Spleen (tissue), 7 donors: ENCODE results near the gene NFIL3.

Experiments
- POLR2AphosphoS5 ChIP-seq, 3 donors: sonication (generic); formaldehyde crosslinking; IDR thresholded peaks; one replicate each; pipeline ENCODE4 v1.5.1; 2017; ENCODE audit warnings: antibody characterized with exemption in 3 of 3
- TF ChIP-seq, protein P1 (sequence below), 11 experiments: fragments of 200-600 bp in 7 of 11; fragments of 450-650 bp in 4 of 11; sonication (generic) in 4 of 11; IDR thresholded peaks in 8 of 11; conservative IDR thresholded peaks in 3 of 11; 1 replicate in 7 of 11; 2 replicates in 4 of 11; pipeline versions ENCODE4 v1.4.0 to v1.8.0; 2016 to 2021; ENCODE audit warnings: antibody characterized with exemption in 11 of 11, inconsistent platforms in 4 of 11, mild to moderate bottlenecking in 1 of 11
- donor health status: DM: no; HTN: no; CAD: no; lungs with moderate emphysema.
- donor health status: DM: no; HTN: no; CAD: no.
- donor health status: DM: no; HTN: no; CAD: no.

- TF ChIP-seq, protein P1, sequence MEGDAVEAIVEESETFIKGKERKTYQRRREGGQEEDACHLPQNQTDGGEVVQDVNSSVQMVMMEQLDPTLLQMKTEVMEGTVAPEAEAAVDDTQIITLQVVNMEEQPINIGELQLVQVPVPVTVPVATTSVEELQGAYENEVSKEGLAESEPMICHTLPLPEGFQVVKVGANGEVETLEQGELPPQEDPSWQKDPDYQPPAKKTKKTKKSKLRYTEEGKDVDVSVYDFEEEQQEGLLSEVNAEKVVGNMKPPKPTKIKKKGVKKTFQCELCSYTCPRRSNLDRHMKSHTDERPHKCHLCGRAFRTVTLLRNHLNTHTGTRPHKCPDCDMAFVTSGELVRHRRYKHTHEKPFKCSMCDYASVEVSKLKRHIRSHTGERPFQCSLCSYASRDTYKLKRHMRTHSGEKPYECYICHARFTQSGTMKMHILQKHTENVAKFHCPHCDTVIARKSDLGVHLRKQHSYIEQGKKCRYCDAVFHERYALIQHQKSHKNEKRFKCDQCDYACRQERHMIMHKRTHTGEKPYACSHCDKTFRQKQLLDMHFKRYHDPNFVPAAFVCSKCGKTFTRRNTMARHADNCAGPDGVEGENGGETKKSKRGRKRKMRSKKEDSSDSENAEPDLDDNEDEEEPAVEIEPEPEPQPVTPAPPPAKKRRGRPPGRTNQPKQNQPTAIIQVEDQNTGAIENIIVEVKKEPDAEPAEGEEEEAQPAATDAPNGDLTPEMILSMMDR (IDR thresholded peaks at IDR 0.05 in 8 of 11, conservative IDR thresholded peaks at IDR 0.05 in 3 of 11): no peak
- TF ChIP-seq POLR2AphosphoS5 (IDR thresholded peaks at IDR 0.05): peak in 1 of 3 donors; percentile 33
Measured at GRCh38 chr9:91428927-91429351, 5.3 kb upstream of the NFIL3 start.
